ENCODE data around the gene GATA5.

The GATA5 gene

GRCh38 chr20:62475772-62476055, at the start of gene GATA5:
GATA5 (minus strand) TSS chr20:62475995; CDS start chr20:62475521, 474 bp downstream.
- peak within 1 kb of the TSS; percentile 33 for H3K4me3 ChIP-seq (ENCODE audit: low read depth, low read length)

GRCh38 chr20:62525014-62525413, 49.2 kb upstream of the GATA5 start:
- no peak overlapping the region for H3K4me3 ChIP-seq (ENCODE audit: low read depth, low read length)

GRCh38 chr20:62524505-62524911, 48.7 kb upstream of the GATA5 start:
- no peak overlapping the region for H3K4me3 ChIP-seq (ENCODE audit: low read depth, low read length)

GRCh38 chr20:62523473-62524203, 47.8 kb upstream of the GATA5 start:
- H3K4me3 ChIP-seq (ENCODE audit: low read depth, low read length) = no peak overlapping the region

- no peak overlapping the region for H3K4me3 ChIP-seq (ENCODE audit: low read depth, low read length)
These were observed 47.1 kb upstream of the GATA5 start for GRCh38 chr20:62522748-62523396.

- H3K4me3 ChIP-seq (ENCODE audit: low read depth, low read length) = no peak overlapping the region
These were observed 44.0 kb upstream of the GATA5 start for GRCh38 chr20:62519826-62520225.

- H3K4me3 ChIP-seq (ENCODE audit: low read depth, low read length) = no peak overlapping the region
These were observed 43.1 kb upstream of the GATA5 start for GRCh38 chr20:62518911-62519310.

- H3K4me3 ChIP-seq (ENCODE audit: low read depth, low read length) = no peak overlapping the region
These were observed 42.3 kb upstream of the GATA5 start for GRCh38 chr20:62517901-62518610.

GRCh38 chr20:62517168-62517567, 41.4 kb upstream of the GATA5 start:
- no peak overlapping the region for H3K4me3 ChIP-seq (ENCODE audit: low read depth, low read length)

- H3K4me3 ChIP-seq (ENCODE audit: low read depth, low read length) = no peak overlapping the region
These were observed 40.5 kb upstream of the GATA5 start for GRCh38 chr20:62516338-62516737.

- H3K4me3 ChIP-seq (ENCODE audit: low read depth, low read length) = no peak overlapping the region
These were observed 40.0 kb upstream of the GATA5 start for GRCh38 chr20:62515826-62516225.

GRCh38 chr20:62515280-62515679, 39.5 kb upstream of the GATA5 start:
- H3K4me3 ChIP-seq (ENCODE audit: low read depth, low read length) = no peak overlapping the region

- no peak overlapping the region for H3K4me3 ChIP-seq (ENCODE audit: low read depth, low read length)
These were observed 38.2 kb upstream of the GATA5 start for GRCh38 chr20:62513991-62514390.

GRCh38 chr20:62511915-62512610, 36.3 kb upstream of the GATA5 start:
- no peak overlapping the region for H3K4me3 ChIP-seq (ENCODE audit: low read depth, low read length)

GRCh38 chr20:62511300-62511914, 35.6 kb upstream of the GATA5 start:
- H3K4me3 ChIP-seq (ENCODE audit: low read depth, low read length) = no peak overlapping the region

GRCh38 chr20:62508641-62509051, 32.9 kb upstream of the GATA5 start:
- H3K4me3 ChIP-seq (ENCODE audit: low read depth, low read length) = no peak overlapping the region

GRCh38 chr20:62507991-62508640, 32.3 kb upstream of the GATA5 start:
- no peak overlapping the region for H3K4me3 ChIP-seq (ENCODE audit: low read depth, low read length)

- H3K4me3 ChIP-seq (ENCODE audit: low read depth, low read length) = no peak overlapping the region
These were observed 31.5 kb upstream of the GATA5 start for GRCh38 chr20:62507323-62507722.

- H3K4me3 ChIP-seq (ENCODE audit: low read depth, low read length) = no peak overlapping the region
These were observed 31.0 kb upstream of the GATA5 start for GRCh38 chr20:62506791-62507190.

- H3K4me3 ChIP-seq (ENCODE audit: low read depth, low read length) = no peak overlapping the region
These were observed 30.3 kb upstream of the GATA5 start for GRCh38 chr20:62506087-62506486.
